ENCODE results near the gene GLI3. TPM values are rescaled to one million over a fixed set of nuclear protein-coding genes. Genes with fewer than 3 reads are reported as not detected.

GLI3 gene
- total and polyA plus RNA-seq, 2 of the 4 experiments (the other 2 are of a cell fraction) = 1.3 to 3.9 TPM

- Histone ChIP-seq H4K91ac (ENCODE audit: insufficient read depth, low read depth, low read length) (no peak overlapping the region), H2BK15ac (ENCODE audit: low read depth, low read length) (no peak overlapping the region), H3K9ac (ENCODE audit: low read depth, low read length) (no peak overlapping the region), H2AFZ (replicated peaks; ENCODE audit: low read length, poor library complexity) (no peak overlapping the region), H3K4me3 (ENCODE audit: insufficient read depth, low read depth, low read length) (no peak overlapping the region), H4K20me1 (ENCODE audit: insufficient read depth, low read length) (no peaks in the 10 kb centered on the region), H3K9me3 (ENCODE audit: control insufficient read depth, insufficient read depth, low read length) (no peaks in the 10 kb centered on the region), H3K36me3 (ENCODE audit: control insufficient read depth, insufficient read depth, low read length) (peaks cover 11% of the 10 kb centered on the region; the same call in 1 of the 2 replicates), H3K27ac (ENCODE audit: insufficient read depth, low read length) (no peak overlapping the region), H3K4ac (ENCODE audit: low read depth, low read length) (no peak overlapping the region), H3K9me1 (ENCODE audit: insufficient read depth, low read length) (peaks cover 11% of the 10 kb centered on the region; the same call in 1 of the 2 replicates), H3K23ac (ENCODE audit: low read depth, low read length) (no peak overlapping the region), H3K79me1 (ENCODE audit: low read depth in 1 of 2, low read length in 2 of 2) (peaks cover 0 to 10% of the 10 kb centered on the region in 2 experiments; a peak in 2 of 4 replicates), H3K18ac (ENCODE audit: low read depth, low read length) (no peak overlapping the region), H4K8ac (ENCODE audit: low read depth in 2 of 2, low read length in 2 of 2) (no peak overlapping the region), H3K56ac (ENCODE audit: extremely low read depth, insufficient read depth, low read length) (no peak overlapping the region), H2BK20ac (ENCODE audit: low read depth, low read length) (no peak overlapping the region), H2AK9ac (replicated peaks; ENCODE audit: low read depth, low read length, poor library complexity) (no peak overlapping the region), H3K27me3 (ENCODE audit: control insufficient read depth, insufficient read depth, low read length) (no peaks in the 10 kb centered on the region), H3K4me2 (ENCODE audit: low read depth, low read length) (no peak overlapping the region), H4K5ac (ENCODE audit: low read depth, low read length) (no peak overlapping the region), H2BK120ac (ENCODE audit: low read depth, low read length) (no peak overlapping the region), H3K4me1 (ENCODE audit: control insufficient read depth, insufficient read depth, low read length) (peaks cover 12% of the 10 kb centered on the region; the same call in 1 of the 2 replicates), H2BK5ac (ENCODE audit: low read depth, low read length, poor library complexity, severe bottlenecking) (no peak overlapping the region), H3K14ac (replicated peaks; ENCODE audit: low read depth, low read length) (no peak overlapping the region), H2AK5ac (ENCODE audit: low read depth, low read length) (no peak overlapping the region)
- ChIA-PET CTCF (no interaction called here), POLR2A (ENCODE audit: unreplicated experiment) (no interaction called here)
- TF ChIP-seq SMC3 (IDR thresholded peaks at IDR 0.05; ENCODE audit: low read depth, low read length) (no peak), BHLHE40 (IDR thresholded peaks at IDR 0.05; ENCODE audit: low read depth, low read length) (no peak), NFE2L2 (IDR thresholded peaks at IDR 0.05; ENCODE audit: low read depth, low read length) (no peak), MAZ (IDR thresholded peaks at IDR 0.05; ENCODE audit: borderline replicate concordance, low read depth, low read length) (no peak), RFX5 (IDR thresholded peaks at IDR 0.05; ENCODE audit: low read depth, low read length) (no peak), MXI1 (IDR thresholded peaks at IDR 0.05; ENCODE audit: borderline replicate concordance, low read depth, low read length) (no peak), CEBPB (IDR thresholded peaks at IDR 0.05; ENCODE audit: low read depth, low read length) (no peak), RCOR1 (IDR thresholded peaks at IDR 0.05; ENCODE audit: insufficient replicate concordance, low read length) (no peak), FOS (IDR thresholded peaks at IDR 0.05; ENCODE audit: low read depth, low read length) (no peak), CHD1 (IDR thresholded peaks at IDR 0.05; ENCODE audit: low read depth, low read length) (no peak), USF2 (IDR thresholded peaks at IDR 0.05; ENCODE audit: low read depth, low read length) (no peak), RAD21 (IDR thresholded peaks at IDR 0.05; ENCODE audit: low read length) (no peak), POLR2A (IDR thresholded peaks at IDR 0.05; ENCODE audit: low read depth, low read length) (no peak), MAFK (IDR thresholded peaks at IDR 0.05; ENCODE audit: low read depth, low read length) (no peak), CTCF (conservative IDR thresholded peaks at IDR 0.05; ENCODE audit: low read depth, low read length) (no peak), ELK1 (IDR thresholded peaks at IDR 0.05; ENCODE audit: borderline replicate concordance, low read depth, low read length) (no peak)
- no peak for ATAC-seq (ENCODE audit: low read depth)
- BruUV-seq (replicated peaks) = no TSS peak
- WGBS, 2 experiments (ENCODE audit: extremely low coverage in 2 of 2, insufficient read length in 1 of 2) = no CpG with 5 or more reads among the region's 5 CpGs
- intact Hi-C loops (cut with micrococcal nuclease) = no loop called here
- no peak for DNase-seq
- in situ Hi-C loops (cut with MboI; ENCODE audit: low sequenced_read_pairs) = no loop called here
- dilution Hi-C loops (cut with HindIII; ENCODE audit: low sequenced_read_pairs, unreplicated experiment) = no loop called here
Observed at GRCh38 chr7:42104231-42104630, 132.8 kb downstream of the GLI3 start.

Data from IMR-90 (cell line).